ENCODE results near the gene ADAMTS19. TPM values are rescaled to one million over a fixed set of nuclear protein-coding genes. Genes with fewer than 3 reads are reported as not detected.
"Not testable (repeated sequence)": the region's sequence is repeated elsewhere in the genome, so short reads cannot be mapped to it uniquely, and the experiment has no call there.

Gene ADAMTS19
- total RNA-seq, 1 experiment from 2014 or later, result not detected

- in situ Hi-C loops (cut with HindIII; ENCODE audit: low pct_unique_long_range_greater_than_20kb, low sequenced_read_pairs); DNase-seq (ENCODE audit: low read depth): not testable (repeated sequence)
Observed at GRCh38 chr5:129637501-129637900, 177.4 kb downstream of the ADAMTS19 start.

- in situ Hi-C loops (cut with HindIII; ENCODE audit: low pct_unique_long_range_greater_than_20kb, low sequenced_read_pairs), result no loop called here
- DNase-seq (ENCODE audit: low read depth), result no peak
Observed at GRCh38 chr5:129639331-129639730, 179.2 kb downstream of the ADAMTS19 start.

GRCh38 chr5:129652349-129653056 is 192.4 kb downstream of the ADAMTS19 start:
- in situ Hi-C loops (cut with HindIII; ENCODE audit: low pct_unique_long_range_greater_than_20kb, low sequenced_read_pairs), result no loop called here
- DNase-seq (ENCODE audit: low read depth), result no peak

GRCh38 chr5:129653057-129653375 is 192.9 kb downstream of the ADAMTS19 start:
- no peak for DNase-seq (ENCODE audit: low read depth)
- in situ Hi-C loops (cut with HindIII; ENCODE audit: low pct_unique_long_range_greater_than_20kb, low sequenced_read_pairs), result no loop called here

- in situ Hi-C loops (cut with HindIII; ENCODE audit: low pct_unique_long_range_greater_than_20kb, low sequenced_read_pairs), result no loop called here
- no peak for DNase-seq (ENCODE audit: low read depth)
Observed at GRCh38 chr5:129653442-129653841, 193.3 kb downstream of the ADAMTS19 start.

- in situ Hi-C loops (cut with HindIII; ENCODE audit: low pct_unique_long_range_greater_than_20kb, low sequenced_read_pairs), result no loop called here
- peak; percentile 1 for DNase-seq (ENCODE audit: low read depth)
Observed at GRCh38 chr5:129656952-129657351, 196.9 kb downstream of the ADAMTS19 start.

- in situ Hi-C loops (cut with HindIII; ENCODE audit: low pct_unique_long_range_greater_than_20kb, low sequenced_read_pairs), result no loop called here
- DNase-seq (ENCODE audit: low read depth), result no peak
Observed at GRCh38 chr5:129658801-129659200, 198.7 kb downstream of the ADAMTS19 start.

GRCh38 chr5:129661366-129662035 is 201.4 kb downstream of the ADAMTS19 start:
- DNase-seq (ENCODE audit: low read depth), result no peak
- in situ Hi-C loops (cut with HindIII; ENCODE audit: low pct_unique_long_range_greater_than_20kb, low sequenced_read_pairs), result no loop called here

GRCh38 chr5:129664336-129664937 is 204.3 kb downstream of the ADAMTS19 start:
- DNase-seq (ENCODE audit: low read depth), result peak; percentile 4
- in situ Hi-C loops (cut with HindIII; ENCODE audit: low pct_unique_long_range_greater_than_20kb, low sequenced_read_pairs), result no loop called here

- in situ Hi-C loops (cut with HindIII; ENCODE audit: low pct_unique_long_range_greater_than_20kb, low sequenced_read_pairs), result no loop called here
- peak; percentile 9 for DNase-seq (ENCODE audit: low read depth)
Observed at GRCh38 chr5:129670957-129671500, 210.9 kb downstream of the ADAMTS19 start.

GRCh38 chr5:129672006-129672405 is 211.9 kb downstream of the ADAMTS19 start:
- no peak for DNase-seq (ENCODE audit: low read depth)
- in situ Hi-C loops (cut with HindIII; ENCODE audit: low pct_unique_long_range_greater_than_20kb, low sequenced_read_pairs), result no loop called here

- in situ Hi-C loops (cut with HindIII; ENCODE audit: low pct_unique_long_range_greater_than_20kb, low sequenced_read_pairs), result no loop called here
- no peak for DNase-seq (ENCODE audit: low read depth)
Observed at GRCh38 chr5:129679671-129680070, 219.6 kb downstream of the ADAMTS19 start.

GRCh38 chr5:129687941-129688340 is 227.8 kb downstream of the ADAMTS19 start:
- DNase-seq (ENCODE audit: low read depth), result no peak
- in situ Hi-C loops (cut with HindIII; ENCODE audit: low pct_unique_long_range_greater_than_20kb, low sequenced_read_pairs), result no loop called here

- DNase-seq (ENCODE audit: low read depth), result no peak
- in situ Hi-C loops (cut with HindIII; ENCODE audit: low pct_unique_long_range_greater_than_20kb, low sequenced_read_pairs), result no loop called here
Observed at GRCh38 chr5:129689045-129689444, 228.9 kb downstream of the ADAMTS19 start.

GRCh38 chr5:129691220-129691619 is 231.1 kb downstream of the ADAMTS19 start:
- in situ Hi-C loops (cut with HindIII; ENCODE audit: low pct_unique_long_range_greater_than_20kb, low sequenced_read_pairs), result no loop called here
- no peak for DNase-seq (ENCODE audit: low read depth)

GRCh38 chr5:129696636-129697035 is 236.5 kb downstream of the ADAMTS19 start:
- DNase-seq (ENCODE audit: low read depth), result no peak
- in situ Hi-C loops (cut with HindIII; ENCODE audit: low pct_unique_long_range_greater_than_20kb, low sequenced_read_pairs), result no loop called here

- DNase-seq (ENCODE audit: low read depth), result no peak
- in situ Hi-C loops (cut with HindIII; ENCODE audit: low pct_unique_long_range_greater_than_20kb, low sequenced_read_pairs), result no loop called here
Observed at GRCh38 chr5:129698661-129699060, 238.6 kb downstream of the ADAMTS19 start.

GRCh38 chr5:129716235-129716634 is 256.1 kb downstream of the ADAMTS19 start:
- in situ Hi-C loops (cut with HindIII; ENCODE audit: low pct_unique_long_range_greater_than_20kb, low sequenced_read_pairs), result no loop called here

GRCh38 chr5:129716651-129717050 is 256.6 kb downstream of the ADAMTS19 start:
- no peak for DNase-seq (ENCODE audit: low read depth)
- in situ Hi-C loops (cut with HindIII; ENCODE audit: low pct_unique_long_range_greater_than_20kb, low sequenced_read_pairs), result no loop called here

More at GRCh38 chr5:129716235-129716634, 256.1 kb downstream of the ADAMTS19 start:
- no peak for DNase-seq (ENCODE audit: low read depth)
